GM21717 (cell line): ENCODE results near the gene FUBP1.
"Not testable (repeated sequence)": the region's sequence is repeated elsewhere in the genome, so short reads cannot be mapped to it uniquely, and the experiment has no call there.

Experiments used
- ATAC-seq: cut with Tn5 transposase; IDR thresholded peaks from one replicate; pipeline ENCODE4 v1.9.1; 2021; ENCODE audit warnings: mild to moderate bottlenecking, moderate library complexity; ENCODE audit not compliant: unreplicated experiment

The FUBP1 gene

GRCh38 chr1:77948841-77949424 is 29.9 kb downstream of the FUBP1 start:
- ATAC-seq = peak; percentile 43

GRCh38 chr1:77945345-77945744 is 33.5 kb downstream of the FUBP1 start:
- ATAC-seq = no peak

GRCh38 chr1:77942400-77943140 is 36.3 kb downstream of the FUBP1 start:
- no peak for ATAC-seq

GRCh38 chr1:77940921-77941570 is 37.8 kb downstream of the FUBP1 start:
- no peak for ATAC-seq

- ATAC-seq = no peak
These were observed 40.2 kb downstream of the FUBP1 start for GRCh38 chr1:77938651-77939050.

- no peak for ATAC-seq
These were observed 49.1 kb downstream of the FUBP1 start for GRCh38 chr1:77929806-77930205.

GRCh38 chr1:77927414-77927813 is 51.5 kb downstream of the FUBP1 start:
- ATAC-seq = no peak

GRCh38 chr1:77926561-77927357 is 52.1 kb downstream of the FUBP1 start:
- ATAC-seq = no peak

GRCh38 chr1:77925956-77926355 is 52.9 kb downstream of the FUBP1 start:
- ATAC-seq = no peak

- ATAC-seq = no peak
These were observed 53.4 kb downstream of the FUBP1 start for GRCh38 chr1:77925518-77925917.

- not testable (repeated sequence) for ATAC-seq
These were observed 60.0 kb downstream of the FUBP1 start for GRCh38 chr1:77918918-77919317.

GRCh38 chr1:77910116-77910515 is 68.8 kb downstream of the FUBP1 start:
- ATAC-seq = no peak

GRCh38 chr1:77906624-77907023 is 72.2 kb downstream of the FUBP1 start:
- ATAC-seq = no peak

- no peak for ATAC-seq
These were observed 72.8 kb downstream of the FUBP1 start for GRCh38 chr1:77906019-77906545.

GRCh38 chr1:77905603-77906002 is 73.3 kb downstream of the FUBP1 start:
- ATAC-seq = no peak

GRCh38 chr1:77900687-77901293 is 78.1 kb downstream of the FUBP1 start:
- no peak for ATAC-seq

- ATAC-seq = no peak
These were observed 79.1 kb downstream of the FUBP1 start for GRCh38 chr1:77899647-77900320.
